GM13976 (cell line): Measurements from ENCODE around the gene CRB2.

Source experiments
- DNase-seq: peaks from one replicate; pipeline ENCODE4 v3.0.0; 2012; ENCODE audit warnings: low spot score
- CTCF ChIP-seq: IDR thresholded peaks from 2 replicates; pipeline ENCODE4 v1.5.1; 2012; ENCODE audit warnings: borderline replicate concordance, mild to moderate bottlenecking; ENCODE audit not compliant: insufficient read depth; ENCODE audit errors: extremely low read depth, missing control alignments, control extremely low read depth
- in situ Hi-C: fragments of 300-500 bp; cut with MboI; formaldehyde crosslinking; loops from one replicate; pipeline ENCODE4 v1.12.0; 2022; ENCODE audit warnings: low sequenced_read_pairs, mixed read lengths, inconsistent platforms; ENCODE audit not compliant: unreplicated experiment

CRB2 gene

GRCh38 chr9:123355761-123356431 is at the start of gene CRB2:
CRB2 (plus strand) TSS chr9:123356197; CDS start chr9:123356261, 64 bp downstream.
- in situ Hi-C loops, result loop anchor here (10.0 to 25.0 kb wide), 2 partner anchors 271 to 894 kb away; no protein-coding TSS in a partner anchor
- peak; percentile 27 for DNase-seq
- no peak for TF ChIP-seq CTCF

- no peak for TF ChIP-seq CTCF
- in situ Hi-C loops, result no loop called here
- DNase-seq, result no peak
Measured at GRCh38 chr9:123309611-123310010, 46.4 kb upstream of the CRB2 start.

- DNase-seq, result no peak
- TF ChIP-seq CTCF, result no peak
- in situ Hi-C loops, result no loop called here
Measured at GRCh38 chr9:123310551-123311249, 45.3 kb upstream of the CRB2 start.

- in situ Hi-C loops, result no loop called here
- no peak for TF ChIP-seq CTCF
Measured at GRCh38 chr9:123311250-123311752, 44.7 kb upstream of the CRB2 start.

GRCh38 chr9:123312306-123312877 is 43.6 kb upstream of the CRB2 start:
- TF ChIP-seq CTCF, result no peak
- no peak for DNase-seq
- in situ Hi-C loops, result no loop called here

More at GRCh38 chr9:123311250-123311752, 44.7 kb upstream of the CRB2 start:
- DNase-seq, result no peak

- in situ Hi-C loops, result no loop called here
- no peak for TF ChIP-seq CTCF
- DNase-seq, result no peak
Measured at GRCh38 chr9:123314617-123315016, 41.4 kb upstream of the CRB2 start.
